Measurements from ENCODE around the gene POFUT1. TPM values are rescaled to one million over a fixed set of nuclear protein-coding genes. Genes with fewer than 3 reads are reported as not detected.

Gene POFUT1
- total and polyA plus RNA-seq, 2 experiments from 2014 or later: 9.3 to 34.0 TPM

DNA sequence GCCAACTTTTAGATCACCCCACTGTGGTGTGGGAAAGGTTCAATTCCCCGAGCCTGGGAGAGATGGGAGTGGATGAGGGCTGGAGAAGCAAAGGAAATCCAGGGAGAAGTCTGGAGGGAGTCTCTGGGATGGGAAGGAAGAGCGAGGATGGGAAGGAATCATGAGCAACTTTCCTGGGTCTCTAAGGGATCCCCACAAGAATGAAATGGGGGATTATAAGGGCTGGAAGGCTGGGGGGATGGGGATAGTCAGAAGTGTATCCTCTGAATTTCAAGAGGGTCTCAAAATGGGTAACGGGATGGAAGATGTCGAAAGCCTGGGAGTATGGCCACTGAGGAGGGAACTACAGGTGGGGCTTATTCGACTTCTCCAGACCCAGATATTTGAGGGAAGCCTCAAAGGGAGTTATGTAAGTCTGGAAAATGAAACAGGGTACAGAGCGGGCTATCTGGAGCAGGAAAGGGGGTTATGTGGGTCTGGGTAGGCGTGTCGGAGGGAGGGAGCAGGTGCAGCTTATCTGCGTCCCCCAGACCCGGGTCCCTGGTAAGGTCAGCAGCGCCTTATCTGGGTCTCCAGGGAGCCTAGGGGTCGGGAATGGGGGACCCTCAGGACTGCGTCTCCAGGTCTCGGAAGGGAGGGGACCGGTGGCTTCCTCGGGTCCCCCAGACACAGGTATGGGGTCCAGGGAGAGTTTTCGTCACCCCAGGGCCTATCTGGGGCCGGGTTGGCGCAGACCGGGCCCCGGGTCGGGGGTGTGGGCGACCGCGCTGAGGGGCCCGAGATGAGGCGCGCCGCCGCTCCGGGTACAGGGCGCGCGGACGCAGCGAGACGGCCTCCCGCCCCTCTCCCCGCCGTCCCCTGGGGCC is 687 bp upstream of the POFUT1 start:
- Histone ChIP-seq H4K20me1 (replicated peaks; ENCODE audit: insufficient read depth) (peaks cover 40% of the 10 kb centered on the region), H3K36me3 (ENCODE audit: insufficient read depth) (peaks cover 15% of the 10 kb centered on the region), H3K9me2 (ENCODE audit: insufficient read depth) (no peaks in the 10 kb centered on the region), H3F3A (replicated peaks; ENCODE audit: low read depth) (peaks cover 23% of the 10 kb centered on the region; the same call in 1 of the 2 replicates), H3K4me3 (peak overlapping the region; percentile 100), H3K4me1 (ENCODE audit: insufficient read depth) (peaks cover 44% of the 10 kb centered on the region), H3K27ac (ENCODE audit: low read depth) (peak overlapping the region; percentile 33; the same call in 1 of the 2 replicates), H3K27me3 (ENCODE audit: insufficient read depth) (no peaks in the 10 kb centered on the region), H3K79me2 (replicated peaks; ENCODE audit: insufficient read depth) (peaks cover 85% of the 10 kb centered on the region), H3K4me2 (peak overlapping the region; percentile 100), H2AFZ (peak overlapping the region; percentile 81)
- ATAC-seq (peak; percentile 35), DNase-seq (ENCODE audit: low spot score) (peak; percentile 63)
- H3K4me1 Mint-ChIP-seq: peaks cover 48% of the 10 kb centered on the region
- no peak for TF ChIP-seq ETS1 (IDR thresholded peaks at IDR 0.05)
- TF ChIP-seq EZH2phosphoT487 (IDR thresholded peaks at IDR 0.05; ENCODE audit: unreplicated experiment): no peak
- TF ChIP-seq STAT1 (IDR thresholded peaks at IDR 0.05; ENCODE audit: unreplicated experiment): no peak
- TF ChIP-seq, protein P1, sequence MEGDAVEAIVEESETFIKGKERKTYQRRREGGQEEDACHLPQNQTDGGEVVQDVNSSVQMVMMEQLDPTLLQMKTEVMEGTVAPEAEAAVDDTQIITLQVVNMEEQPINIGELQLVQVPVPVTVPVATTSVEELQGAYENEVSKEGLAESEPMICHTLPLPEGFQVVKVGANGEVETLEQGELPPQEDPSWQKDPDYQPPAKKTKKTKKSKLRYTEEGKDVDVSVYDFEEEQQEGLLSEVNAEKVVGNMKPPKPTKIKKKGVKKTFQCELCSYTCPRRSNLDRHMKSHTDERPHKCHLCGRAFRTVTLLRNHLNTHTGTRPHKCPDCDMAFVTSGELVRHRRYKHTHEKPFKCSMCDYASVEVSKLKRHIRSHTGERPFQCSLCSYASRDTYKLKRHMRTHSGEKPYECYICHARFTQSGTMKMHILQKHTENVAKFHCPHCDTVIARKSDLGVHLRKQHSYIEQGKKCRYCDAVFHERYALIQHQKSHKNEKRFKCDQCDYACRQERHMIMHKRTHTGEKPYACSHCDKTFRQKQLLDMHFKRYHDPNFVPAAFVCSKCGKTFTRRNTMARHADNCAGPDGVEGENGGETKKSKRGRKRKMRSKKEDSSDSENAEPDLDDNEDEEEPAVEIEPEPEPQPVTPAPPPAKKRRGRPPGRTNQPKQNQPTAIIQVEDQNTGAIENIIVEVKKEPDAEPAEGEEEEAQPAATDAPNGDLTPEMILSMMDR (conservative IDR thresholded peaks at IDR 0.05; ENCODE audit: low read depth in 2 of 2): no peak
- TF ChIP-seq, protein P2, sequence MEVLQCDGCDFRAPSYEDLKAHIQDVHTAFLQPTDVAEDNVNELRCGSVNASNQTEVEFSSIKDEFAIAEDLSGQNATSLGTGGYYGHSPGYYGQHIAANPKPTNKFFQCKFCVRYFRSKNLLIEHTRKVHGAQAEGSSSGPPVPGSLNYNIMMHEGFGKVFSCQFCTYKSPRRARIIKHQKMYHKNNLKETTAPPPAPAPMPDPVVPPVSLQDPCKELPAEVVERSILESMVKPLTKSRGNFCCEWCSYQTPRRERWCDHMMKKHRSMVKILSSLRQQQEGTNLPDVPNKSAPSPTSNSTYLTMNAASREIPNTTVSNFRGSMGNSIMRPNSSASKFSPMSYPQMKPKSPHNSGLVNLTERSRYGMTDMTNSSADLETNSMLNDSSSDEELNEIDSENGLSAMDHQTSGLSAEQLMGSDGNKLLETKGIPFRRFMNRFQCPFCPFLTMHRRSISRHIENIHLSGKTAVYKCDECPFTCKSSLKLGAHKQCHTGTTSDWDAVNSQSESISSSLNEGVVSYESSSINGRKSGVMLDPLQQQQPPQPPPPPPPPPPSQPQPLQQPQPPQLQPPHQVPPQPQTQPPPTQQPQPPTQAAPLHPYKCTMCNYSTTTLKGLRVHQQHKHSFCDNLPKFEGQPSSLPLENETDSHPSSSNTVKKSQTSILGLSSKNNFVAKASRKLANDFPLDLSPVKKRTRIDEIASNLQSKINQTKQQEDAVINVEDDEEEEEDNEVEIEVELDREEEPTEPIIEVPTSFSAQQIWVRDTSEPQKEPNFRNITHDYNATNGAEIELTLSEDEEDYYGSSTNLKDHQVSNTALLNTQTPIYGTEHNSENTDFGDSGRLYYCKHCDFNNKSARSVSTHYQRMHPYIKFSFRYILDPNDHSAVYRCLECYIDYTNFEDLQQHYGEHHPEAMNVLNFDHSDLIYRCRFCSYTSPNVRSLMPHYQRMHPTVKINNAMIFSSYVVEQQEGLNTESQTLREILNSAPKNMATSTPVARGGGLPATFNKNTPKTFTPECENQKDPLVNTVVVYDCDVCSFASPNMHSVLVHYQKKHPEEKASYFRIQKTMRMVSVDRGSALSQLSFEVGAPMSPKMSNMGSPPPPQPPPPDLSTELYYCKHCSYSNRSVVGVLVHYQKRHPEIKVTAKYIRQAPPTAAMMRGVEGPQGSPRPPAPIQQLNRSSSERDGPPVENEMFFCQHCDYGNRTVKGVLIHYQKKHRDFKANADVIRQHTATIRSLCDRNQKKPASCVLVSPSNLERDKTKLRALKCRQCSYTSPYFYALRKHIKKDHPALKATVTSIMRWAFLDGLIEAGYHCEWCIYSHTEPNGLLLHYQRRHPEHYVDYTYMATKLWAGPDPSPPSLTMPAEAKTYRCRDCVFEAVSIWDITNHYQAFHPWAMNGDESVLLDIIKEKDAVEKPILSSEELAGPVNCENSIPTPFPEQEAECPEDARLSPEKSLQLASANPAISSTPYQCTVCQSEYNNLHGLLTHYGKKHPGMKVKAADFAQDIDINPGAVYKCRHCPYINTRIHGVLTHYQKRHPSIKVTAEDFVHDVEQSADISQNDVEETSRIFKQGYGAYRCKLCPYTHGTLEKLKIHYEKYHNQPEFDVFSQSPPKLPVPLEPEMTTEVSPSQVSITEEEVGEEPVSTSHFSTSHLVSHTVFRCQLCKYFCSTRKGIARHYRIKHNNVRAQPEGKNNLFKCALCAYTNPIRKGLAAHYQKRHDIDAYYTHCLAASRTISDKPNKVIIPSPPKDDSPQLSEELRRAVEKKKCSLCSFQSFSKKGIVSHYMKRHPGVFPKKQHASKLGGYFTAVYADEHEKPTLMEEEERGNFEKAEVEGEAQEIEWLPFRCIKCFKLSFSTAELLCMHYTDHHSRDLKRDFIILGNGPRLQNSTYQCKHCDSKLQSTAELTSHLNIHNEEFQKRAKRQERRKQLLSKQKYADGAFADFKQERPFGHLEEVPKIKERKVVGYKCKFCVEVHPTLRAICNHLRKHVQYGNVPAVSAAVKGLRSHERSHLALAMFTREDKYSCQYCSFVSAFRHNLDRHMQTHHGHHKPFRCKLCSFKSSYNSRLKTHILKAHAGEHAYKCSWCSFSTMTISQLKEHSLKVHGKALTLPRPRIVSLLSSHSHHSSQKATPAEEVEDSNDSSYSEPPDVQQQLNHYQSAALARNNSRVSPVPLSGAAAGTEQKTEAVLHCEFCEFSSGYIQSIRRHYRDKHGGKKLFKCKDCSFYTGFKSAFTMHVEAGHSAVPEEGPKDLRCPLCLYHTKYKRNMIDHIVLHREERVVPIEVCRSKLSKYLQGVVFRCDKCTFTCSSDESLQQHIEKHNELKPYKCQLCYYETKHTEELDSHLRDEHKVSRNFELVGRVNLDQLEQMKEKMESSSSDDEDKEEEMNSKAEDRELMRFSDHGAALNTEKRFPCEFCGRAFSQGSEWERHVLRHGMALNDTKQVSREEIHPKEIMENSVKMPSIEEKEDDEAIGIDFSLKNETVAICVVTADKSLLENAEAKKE (CRISPR knock-in tag; IDR thresholded peaks at IDR 0.05): no peak
- no peak for TF ChIP-seq JUNB (IDR thresholded peaks at IDR 0.05; ENCODE audit: unreplicated experiment)
- no peak for TF ChIP-seq CREB1 (CRISPR knock-in tag; IDR thresholded peaks at IDR 0.05; ENCODE audit: low read depth)
- TF ChIP-seq POLR2AphosphoS5 (IDR thresholded peaks at IDR 0.05; ENCODE audit: low read depth): no peak
- no peak for TF ChIP-seq ZNF331 (CRISPR knock-in tag; IDR thresholded peaks at IDR 0.05; ENCODE audit: low read depth)
- TF ChIP-seq REST (IDR thresholded peaks at IDR 0.05; ENCODE audit: unreplicated experiment): no peak
- no peak for TF ChIP-seq EZH2 (IDR thresholded peaks at IDR 0.05; ENCODE audit: low read depth, unreplicated experiment)
- peaks cover 8% of the 10 kb centered on the region for H3K27me3 Mint-ChIP-seq (ENCODE audit: insufficient read depth, low read depth, poor library complexity)
- peak overlapping the region; percentile 91 for H3K27ac Mint-ChIP-seq
- H3K36me3 Mint-ChIP-seq (ENCODE audit: low read depth): peaks cover 32% of the 10 kb centered on the region
- H3K9me3 Mint-ChIP-seq: no peaks in the 10 kb centered on the region
- peak overlapping the region; percentile 95 for H3K4me3 Mint-ChIP-seq

Measured in GM23338 (cell line).